H1 (cell line): ENCODE data around the gene PLXDC2.

Experiments used
- EZH2 ChIP-seq: fragments of 200-600 bp; sonication (generic); IDR thresholded peaks from 2 replicates; pipeline ENCODE4 v1.7.1; 2012; ENCODE audit warnings: low read depth, mild to moderate bottlenecking, moderate library complexity, low read length, inconsistent platforms; ENCODE audit not compliant: severe bottlenecking
- GTF2F1 ChIP-seq: IDR thresholded peaks from 2 replicates; pipeline ENCODE4 v1.6.1; 2012; ENCODE audit warnings: low read depth, low read length, improper control_type of control experiment, borderline replicate concordance
- PHF8 ChIP-seq: fragments of 200-600 bp; sonication (generic); conservative IDR thresholded peaks from 2 replicates; pipeline ENCODE4 v1.7.1; 2012; ENCODE audit warnings: low read depth, mild to moderate bottlenecking, inconsistent platforms, low read length, moderate library complexity
- POLR2A ChIP-seq, 2 experiments: IDR thresholded peaks; 1 replicate in 1 of 2; 2 replicates in 1 of 2; pipeline ENCODE4 v1.6.1; 2011; ENCODE audit warnings: low read depth in 2 of 2, low read length in 2 of 2, mild to moderate bottlenecking in 2 of 2; ENCODE audit errors: control extremely low read depth in 1 of 2
- SRF ChIP-seq: IDR thresholded peaks from 2 replicates; pipeline ENCODE4 v1.6.1; 2011; ENCODE audit warnings: mild to moderate bottlenecking, low read depth, low read length, moderate library complexity
- TAF1 ChIP-seq: IDR thresholded peaks from 2 replicates; pipeline ENCODE4 v1.6.1; 2011; ENCODE audit warnings: mild to moderate bottlenecking, low read depth, low read length
- TF ChIP-seq, protein P1 (sequence below): IDR thresholded peaks from 2 replicates; pipeline ENCODE4 v1.6.1; 2011; ENCODE audit warnings: low read depth, mild to moderate bottlenecking, low read length; ENCODE audit not compliant: insufficient read depth
- TF ChIP-seq, protein P2 (sequence below), 3 experiments: IDR thresholded peaks; 1 replicate in 2 of 3; 2 replicates in 1 of 3; pipeline versions ENCODE4 v1.5.1 to v1.6.1; 2011; ENCODE audit warnings: low read length in 3 of 3, mild to moderate bottlenecking in 3 of 3, inconsistent platforms in 2 of 3, low read depth in 1 of 3, moderate library complexity in 1 of 3; ENCODE audit not compliant: insufficient read depth in 1 of 3; ENCODE audit errors: control extremely low read depth in 1 of 3

DNA sequence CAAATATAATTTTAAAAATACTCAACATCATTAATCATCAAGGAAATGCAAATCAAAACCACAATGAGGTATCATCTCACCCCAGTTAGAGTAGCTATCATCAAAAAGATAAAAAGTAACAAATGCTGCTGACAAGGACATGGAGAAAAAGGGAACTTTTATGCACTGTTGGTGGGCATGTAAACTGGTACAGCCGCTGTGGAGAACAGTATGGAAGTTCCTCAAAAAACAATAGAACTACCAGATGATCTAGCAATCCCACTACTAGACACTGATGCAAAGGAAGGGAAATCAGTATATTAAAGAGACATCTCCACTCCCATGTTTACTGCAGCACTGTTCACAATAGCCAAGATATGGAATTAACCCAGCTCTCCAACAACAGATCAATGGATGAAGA, 384.5 kb downstream of the PLXDC2 start:
- no peak for TF ChIP-seq POLR2A (IDR thresholded peaks at IDR 0.05; ENCODE audit: control extremely low read depth in 1 of 2, low read depth in 2 of 2, low read length in 2 of 2)
- no peak for TF ChIP-seq PHF8
- TF ChIP-seq, protein P1, sequence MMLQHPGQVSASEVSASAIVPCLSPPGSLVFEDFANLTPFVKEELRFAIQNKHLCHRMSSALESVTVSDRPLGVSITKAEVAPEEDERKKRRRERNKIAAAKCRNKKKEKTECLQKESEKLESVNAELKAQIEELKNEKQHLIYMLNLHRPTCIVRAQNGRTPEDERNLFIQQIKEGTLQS = no peak
- TF ChIP-seq EZH2 = no peak
- no peak for TF ChIP-seq TAF1
- TF ChIP-seq, protein P2, sequence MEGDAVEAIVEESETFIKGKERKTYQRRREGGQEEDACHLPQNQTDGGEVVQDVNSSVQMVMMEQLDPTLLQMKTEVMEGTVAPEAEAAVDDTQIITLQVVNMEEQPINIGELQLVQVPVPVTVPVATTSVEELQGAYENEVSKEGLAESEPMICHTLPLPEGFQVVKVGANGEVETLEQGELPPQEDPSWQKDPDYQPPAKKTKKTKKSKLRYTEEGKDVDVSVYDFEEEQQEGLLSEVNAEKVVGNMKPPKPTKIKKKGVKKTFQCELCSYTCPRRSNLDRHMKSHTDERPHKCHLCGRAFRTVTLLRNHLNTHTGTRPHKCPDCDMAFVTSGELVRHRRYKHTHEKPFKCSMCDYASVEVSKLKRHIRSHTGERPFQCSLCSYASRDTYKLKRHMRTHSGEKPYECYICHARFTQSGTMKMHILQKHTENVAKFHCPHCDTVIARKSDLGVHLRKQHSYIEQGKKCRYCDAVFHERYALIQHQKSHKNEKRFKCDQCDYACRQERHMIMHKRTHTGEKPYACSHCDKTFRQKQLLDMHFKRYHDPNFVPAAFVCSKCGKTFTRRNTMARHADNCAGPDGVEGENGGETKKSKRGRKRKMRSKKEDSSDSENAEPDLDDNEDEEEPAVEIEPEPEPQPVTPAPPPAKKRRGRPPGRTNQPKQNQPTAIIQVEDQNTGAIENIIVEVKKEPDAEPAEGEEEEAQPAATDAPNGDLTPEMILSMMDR (IDR thresholded peaks at IDR 0.05; ENCODE audit: control extremely low read depth in 1 of 3, insufficient read depth in 1 of 3, low read depth in 1 of 3, low read length in 3 of 3) = no peak
- TF ChIP-seq GTF2F1 = no peak
- TF ChIP-seq SRF = no peak
